HG03558 (cell line): Measurements from ENCODE around the gene PARD3B.
A peak's percentile ranks its signal among the peaks of the same experiment; 100 is the strongest.

ENCODE experiments used
- ATAC-seq: cut with Tn5 transposase; IDR thresholded peaks from one replicate; pipeline ENCODE4 v1.9.1; 2021; ENCODE audit warnings: moderate number of reproducible peaks; ENCODE audit not compliant: unreplicated experiment; ENCODE audit errors: extremely low read depth

PARD3B gene

DNA sequence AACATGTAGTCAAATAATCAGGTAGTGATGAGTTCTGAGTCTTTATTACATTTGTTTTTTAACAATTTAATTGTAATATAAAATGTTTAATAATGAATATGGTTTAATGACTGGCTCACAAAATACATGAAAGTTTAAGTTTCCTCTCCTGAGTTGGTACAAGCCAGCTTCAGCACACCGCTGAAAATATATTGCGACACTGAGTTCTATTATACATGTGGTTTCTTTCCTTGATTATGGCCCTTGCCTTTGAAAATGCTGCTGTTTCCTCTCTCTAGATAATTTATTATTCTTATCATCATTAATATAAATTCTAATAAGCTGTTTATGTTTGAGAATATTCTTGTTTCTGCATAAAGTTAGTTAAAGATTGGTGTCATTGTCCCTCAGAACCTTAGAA lies 249.3 kb downstream of the PARD3B start:
- ATAC-seq = no peak

DNA sequence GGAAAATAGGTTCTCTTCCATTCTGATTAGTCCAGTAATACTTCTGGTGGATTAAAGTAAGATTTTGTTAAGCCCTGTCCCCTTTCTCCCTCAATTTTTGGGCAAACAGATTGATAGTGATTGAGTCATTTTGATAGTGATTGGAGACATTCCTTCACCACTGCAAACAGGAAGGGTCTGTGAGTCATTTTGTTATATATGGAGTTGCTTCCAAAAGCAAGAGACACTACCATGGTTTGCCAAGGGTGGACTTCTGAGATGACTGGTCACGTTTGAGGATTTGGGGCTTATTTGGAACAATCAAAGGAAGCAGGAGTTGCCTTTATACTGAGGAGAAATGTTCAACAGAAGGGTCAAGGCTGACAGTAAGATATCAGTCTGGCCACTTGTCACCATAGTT lies 249.9 kb downstream of the PARD3B start:
- no peak for ATAC-seq

DNA sequence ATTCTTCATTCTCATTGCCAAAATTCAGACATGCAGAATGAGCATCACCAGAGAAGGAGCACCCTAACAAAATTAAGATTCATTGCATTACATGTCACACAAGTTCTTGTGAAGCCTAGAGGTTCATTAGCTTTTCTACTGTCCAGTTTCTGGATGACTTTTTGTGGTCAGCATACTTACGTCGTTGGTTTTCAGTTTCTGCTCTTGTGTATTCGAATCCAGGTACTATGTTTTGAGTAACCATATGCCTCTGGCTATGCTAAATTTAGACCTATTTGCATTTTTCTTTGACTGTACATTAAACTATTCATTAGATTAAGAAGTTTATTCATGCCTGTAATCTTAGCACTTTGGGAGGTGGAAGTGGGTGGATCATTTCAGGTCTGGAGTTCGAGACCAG lies 251.3 kb downstream of the PARD3B start:
- ATAC-seq = peak; percentile 90

DNA sequence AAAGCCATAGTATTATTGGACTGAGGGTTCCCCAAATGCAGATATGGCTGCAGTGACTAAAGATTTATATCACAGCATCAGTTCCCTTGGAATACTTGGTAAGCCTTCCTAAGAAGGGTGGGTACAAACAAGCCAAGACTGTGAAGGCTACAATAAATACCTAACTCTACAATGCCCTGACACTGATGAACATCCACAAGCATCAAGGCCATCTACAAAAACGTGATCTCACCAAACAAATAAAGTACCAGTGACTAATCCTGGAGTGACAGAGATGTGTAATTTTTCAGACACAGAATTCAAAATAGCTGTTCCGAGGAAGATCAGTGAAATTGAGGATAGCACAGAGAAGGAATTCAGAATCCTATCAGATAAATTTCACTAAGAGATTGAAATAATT lies 254.5 kb downstream of the PARD3B start:
- ATAC-seq = no peak

DNA sequence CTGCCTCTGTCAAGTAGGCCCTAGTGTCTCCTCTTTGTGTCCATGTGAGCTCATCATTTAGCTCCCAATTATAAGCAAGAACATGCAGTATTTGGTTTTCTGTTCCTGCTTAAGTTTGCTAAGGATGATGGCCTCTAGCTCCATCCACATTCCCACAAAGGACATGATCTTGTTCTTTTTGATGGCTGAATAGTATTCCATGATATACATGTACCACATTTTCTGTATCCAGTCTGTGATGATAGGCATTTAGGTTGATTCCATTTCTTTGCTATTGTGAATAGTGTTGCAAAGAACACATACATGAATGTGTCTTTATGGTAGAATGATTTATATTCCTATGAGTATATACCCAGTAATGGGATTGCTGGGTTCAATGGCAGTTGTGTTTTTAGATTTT lies 263.2 kb downstream of the PARD3B start:
- ATAC-seq = no peak

DNA sequence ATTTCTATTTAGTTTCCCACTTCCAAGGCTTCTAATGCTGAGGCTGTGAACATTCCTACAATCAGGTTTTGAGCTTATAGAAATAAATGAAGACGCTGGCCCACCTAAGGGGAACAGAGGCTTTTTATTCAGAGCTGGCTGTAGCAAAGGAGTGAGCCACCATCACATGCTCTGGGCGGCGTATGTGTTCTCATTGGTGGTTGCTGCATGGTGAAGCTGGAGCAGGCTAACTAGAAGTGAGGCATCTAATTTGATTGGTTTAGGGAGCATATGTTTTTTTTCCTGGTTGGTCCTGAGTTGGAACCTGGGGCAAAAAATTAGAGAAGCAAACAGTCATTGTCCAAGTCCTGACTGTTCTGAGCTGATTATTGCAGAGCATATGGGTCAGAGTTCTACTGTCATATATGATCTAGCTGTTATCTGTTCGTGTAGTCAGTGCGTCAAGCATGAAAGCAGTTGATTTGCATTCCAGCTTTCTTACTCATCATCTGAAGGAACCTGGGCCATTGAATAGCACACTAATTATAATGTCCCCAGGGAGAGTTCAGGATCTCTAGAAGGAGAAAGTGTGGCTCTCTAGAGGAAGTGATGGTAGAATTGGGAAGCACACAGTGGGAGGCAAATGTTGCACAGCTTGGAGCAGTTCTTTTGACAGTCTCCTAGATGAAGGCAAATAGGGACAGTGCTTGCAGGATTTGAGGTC lies 279.6 kb downstream of the PARD3B start:
- no peak for ATAC-seq

DNA sequence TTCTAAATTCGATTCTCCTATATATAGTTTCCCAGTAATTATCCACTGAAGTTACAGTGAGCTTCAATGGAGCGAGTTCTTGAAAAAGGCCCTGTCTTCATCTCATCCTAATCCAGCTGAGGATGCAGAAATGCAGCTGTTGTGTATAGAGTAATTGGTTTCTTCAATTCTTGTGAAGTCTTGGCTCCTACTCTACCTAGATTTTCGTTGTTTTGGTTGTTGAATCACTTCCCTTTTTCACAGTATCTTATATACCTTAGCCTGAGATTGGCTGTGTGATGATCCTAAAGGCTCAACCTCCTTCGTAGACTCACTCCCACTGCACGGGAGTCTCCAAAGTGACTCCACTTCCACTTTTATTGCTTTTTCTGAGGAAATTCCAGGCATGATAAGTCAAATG lies 280.4 kb downstream of the PARD3B start:
- no peak for ATAC-seq

DNA sequence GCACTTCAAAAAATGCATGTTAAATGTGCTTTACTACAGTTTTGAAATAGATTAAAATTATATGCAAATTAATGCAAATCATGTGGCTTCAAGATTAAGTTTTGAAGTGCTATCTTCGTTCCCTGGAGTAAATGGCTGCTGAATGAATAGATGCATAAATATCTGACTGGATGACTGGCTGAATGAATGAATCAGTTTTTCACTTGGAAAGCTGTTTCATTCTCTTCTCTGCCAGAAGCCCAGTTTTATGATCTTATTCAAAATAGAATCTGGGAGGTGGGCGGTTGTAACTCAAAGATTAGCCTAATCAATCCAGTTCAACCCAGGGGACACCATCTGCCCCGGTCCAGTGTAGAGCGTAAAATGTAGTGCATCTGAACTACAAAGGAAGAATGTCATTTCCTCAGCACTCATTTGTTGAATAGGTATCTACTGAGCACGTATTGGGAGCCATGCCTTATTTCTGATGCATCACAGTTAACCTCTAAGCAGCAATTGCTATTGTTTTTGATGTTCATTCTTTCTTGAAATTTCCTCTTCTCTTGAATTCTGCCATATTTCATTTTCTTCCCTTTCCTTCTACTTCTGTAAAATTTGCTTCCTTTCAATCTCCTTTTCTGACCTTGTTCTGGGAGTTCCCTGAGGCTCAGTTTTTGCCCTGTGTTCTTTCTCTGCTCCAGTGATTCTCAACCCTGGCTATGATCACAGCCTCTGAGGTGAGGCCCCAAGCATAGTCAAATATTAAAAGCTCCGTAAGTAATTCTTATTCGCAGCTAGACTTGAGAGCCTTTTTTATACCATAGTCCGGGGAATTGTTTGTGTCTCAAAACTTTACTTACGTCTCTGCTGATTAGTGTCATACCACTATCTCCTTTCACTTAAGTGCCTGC lies 282.7 kb downstream of the PARD3B start:
- no peak for ATAC-seq

DNA sequence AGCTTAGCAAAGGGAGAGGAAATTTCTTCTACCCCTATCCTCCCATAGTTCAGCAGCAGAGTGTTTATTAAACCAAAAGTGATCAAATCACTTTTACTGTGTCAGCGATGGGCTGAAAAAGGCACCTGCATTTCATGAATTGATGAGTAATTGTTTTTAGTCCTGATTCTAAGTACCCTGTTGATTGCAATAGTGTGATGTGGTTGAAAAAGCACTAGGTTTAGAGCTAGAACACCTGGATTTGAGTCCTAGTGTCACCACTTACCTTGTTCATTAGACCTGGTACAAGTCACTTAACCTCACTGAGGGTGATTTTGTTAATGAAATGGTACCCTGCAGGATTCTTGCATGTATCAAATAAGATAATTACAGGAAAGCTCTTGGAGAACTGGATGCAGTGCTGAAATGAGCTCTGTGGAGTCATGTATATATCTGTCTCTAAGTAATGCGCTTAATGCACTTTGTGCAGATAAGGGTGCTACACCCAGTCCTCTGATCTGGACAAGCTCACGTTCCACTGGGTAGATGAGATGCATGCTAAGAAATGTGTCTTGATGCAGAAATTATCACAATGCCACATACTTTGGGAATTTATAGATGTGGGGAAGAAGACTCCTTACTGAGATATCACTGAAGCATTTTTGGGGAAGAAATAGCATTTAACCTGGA lies 289.6 kb downstream of the PARD3B start:
- no peak for ATAC-seq

DNA sequence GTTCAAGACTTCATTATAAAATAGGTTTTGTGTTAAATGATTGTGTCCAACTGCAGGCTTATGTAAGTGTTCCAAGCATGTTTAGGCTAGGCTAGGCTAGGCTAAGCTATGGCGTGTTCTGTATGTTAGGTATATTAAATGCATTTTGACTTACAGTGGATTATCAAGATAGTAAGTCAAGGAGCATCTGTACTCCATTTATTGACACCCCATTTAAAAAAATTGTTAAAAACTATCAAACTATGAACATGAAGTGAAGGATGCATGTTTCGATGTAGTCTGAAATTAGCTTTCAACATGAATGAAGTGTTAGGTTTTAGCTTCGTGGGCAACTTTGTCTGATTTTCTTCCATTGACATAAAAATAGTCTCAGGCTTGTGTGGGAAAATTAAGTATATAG lies 290.5 kb downstream of the PARD3B start:
- no peak for ATAC-seq

DNA sequence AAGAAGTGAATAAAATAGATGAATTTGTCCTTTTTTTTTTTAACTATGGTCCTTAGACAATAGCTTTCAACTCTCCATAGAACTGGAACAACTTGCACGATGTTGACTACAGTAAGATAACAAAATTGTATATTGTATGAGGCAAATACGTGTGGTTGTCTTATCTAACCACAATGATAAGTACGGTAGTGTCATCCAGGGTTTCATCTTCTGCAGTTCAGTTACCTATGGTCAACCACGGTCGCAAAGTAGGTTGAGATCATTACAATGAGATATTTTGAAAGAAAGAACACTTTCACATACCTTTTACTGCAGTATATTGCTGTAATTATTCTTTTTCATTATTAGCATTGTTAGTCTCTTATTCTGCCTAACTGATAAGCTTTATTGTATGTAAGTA lies 295.2 kb downstream of the PARD3B start:
- no peak for ATAC-seq

DNA sequence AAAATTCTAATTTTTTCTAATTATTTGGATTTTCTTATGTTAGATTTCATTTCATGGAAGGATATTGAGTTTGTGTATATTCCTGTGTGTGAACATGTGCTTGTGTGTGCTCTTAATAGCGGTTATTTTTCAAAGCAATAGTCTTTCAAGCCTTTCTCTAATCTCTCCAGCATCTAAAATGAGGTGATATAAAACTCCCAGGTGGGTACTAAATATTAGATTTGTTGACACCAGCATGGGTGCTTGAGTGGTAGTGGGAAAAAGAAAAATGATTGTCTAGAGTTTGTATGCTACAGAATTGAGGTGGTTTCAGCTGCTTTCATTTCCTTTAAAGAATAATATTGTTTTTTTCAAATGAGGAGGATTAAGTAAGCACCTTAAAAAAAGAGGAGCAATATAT lies 296.8 kb downstream of the PARD3B start:
- no peak for ATAC-seq

DNA sequence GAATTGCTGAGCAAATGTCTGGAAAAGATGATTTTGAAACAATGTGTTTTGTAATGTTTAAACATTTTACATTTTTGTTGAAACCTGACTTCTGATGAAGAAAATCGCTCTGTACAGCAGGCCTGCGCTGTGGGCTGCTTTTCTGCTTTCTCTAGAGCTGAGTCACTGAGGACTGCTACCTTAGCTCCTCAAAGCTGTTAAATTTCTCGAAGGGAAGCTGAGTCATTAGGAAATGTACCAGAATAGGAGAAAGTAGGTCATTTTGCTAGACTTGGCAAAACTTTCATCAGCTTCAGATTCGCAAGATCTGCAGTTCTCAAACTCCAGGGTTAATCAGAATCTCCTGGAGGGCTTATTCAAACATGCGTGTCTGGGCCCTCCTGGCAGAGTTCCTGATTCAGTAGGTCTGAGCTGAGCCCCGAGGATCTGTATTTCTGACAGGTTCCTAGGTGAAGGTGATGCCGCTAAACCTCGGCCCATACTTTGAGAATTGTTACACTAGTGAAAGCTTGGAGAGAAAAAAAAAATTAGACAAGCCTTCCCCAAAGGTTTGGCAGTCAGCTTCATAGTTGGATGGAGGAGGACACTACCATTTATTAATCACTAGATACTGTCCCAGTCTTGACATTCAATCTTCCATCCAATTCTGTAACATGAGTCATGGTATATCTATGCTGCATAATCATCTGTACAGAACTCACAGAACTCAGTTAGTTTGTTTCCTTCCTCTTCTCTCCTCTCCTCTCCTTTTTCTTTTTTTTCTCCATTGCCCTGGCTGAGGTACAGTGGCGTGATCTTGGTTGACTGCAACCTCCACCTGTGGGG lies 297.6 kb downstream of the PARD3B start:
- ATAC-seq = no peak

DNA sequence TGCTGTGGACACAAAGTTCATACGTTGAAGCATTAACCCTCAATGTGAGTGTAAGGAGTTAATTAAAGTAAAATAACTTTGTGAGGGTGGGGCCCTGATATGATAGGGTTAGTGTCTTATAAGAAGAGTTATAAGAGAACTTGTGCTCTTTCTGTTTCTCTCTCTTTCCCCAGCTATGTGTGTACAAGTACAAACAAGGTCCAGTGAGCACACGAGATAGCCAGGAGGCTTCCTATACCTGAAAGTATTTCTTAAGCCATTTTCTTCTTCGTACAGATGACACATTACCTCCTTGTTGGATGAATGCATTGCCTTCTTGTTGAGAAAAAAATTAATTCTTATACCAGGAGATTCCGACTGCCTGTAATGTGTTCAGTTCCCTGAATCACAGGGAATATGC lies 301.2 kb downstream of the PARD3B start:
- ATAC-seq = no peak

DNA sequence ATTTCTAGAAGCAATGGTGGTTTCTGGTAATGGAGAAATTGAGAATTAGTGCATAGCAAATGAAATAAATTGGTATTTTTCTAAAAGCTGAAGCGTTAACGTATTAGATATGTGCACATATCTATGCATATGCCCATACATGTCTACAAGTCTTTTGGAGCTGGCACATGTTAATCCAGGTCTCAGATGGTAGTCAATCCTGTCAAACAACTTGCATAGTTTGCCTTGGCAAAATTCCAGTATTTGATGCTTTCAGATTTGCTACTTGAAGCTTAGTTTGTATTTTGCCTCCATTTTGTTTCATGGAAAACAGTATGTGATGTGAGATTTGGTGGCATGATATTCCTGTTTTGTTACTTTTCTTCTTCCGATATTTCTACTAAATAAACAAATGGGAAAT lies 304.6 kb downstream of the PARD3B start:
- ATAC-seq = no peak

DNA sequence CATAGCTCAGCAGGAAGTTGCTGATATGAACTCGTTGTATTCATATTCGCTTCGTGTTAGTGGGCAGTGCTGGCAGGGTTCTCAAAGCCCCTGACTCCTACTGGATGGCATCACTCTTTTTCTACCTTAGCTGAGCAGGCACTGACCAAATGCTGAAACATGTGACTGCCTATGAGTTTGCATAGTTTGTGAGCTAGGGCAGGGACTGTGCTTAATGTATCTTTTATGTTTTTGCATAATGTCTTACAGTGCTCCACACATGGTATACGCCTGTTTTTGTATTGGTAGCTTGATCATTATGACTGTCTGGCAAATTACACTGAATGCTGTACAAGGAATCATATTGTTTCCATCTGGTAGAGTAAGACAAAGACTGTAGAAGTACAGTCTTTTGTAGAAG lies 305.3 kb downstream of the PARD3B start:
- ATAC-seq = no peak

DNA sequence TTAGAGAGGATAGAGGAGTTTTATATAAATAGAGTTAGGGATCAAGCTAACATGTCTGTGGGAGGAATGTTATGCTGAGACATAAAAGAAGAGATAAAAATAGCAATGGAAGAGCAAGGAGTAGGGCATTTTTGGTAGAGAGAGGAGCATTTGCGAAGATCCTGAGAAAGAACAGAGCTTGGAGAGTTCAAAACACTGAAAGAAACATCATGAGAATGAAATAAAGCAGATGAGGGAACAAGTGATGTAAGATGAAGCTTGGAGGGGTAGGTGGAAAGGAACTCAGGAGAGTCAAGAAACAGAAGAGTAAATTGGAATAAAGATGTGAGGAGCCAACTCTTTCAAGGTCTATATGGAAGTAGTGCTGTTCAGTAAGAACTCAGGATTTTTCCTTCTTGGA lies 308.6 kb downstream of the PARD3B start:
- no peak for ATAC-seq

DNA sequence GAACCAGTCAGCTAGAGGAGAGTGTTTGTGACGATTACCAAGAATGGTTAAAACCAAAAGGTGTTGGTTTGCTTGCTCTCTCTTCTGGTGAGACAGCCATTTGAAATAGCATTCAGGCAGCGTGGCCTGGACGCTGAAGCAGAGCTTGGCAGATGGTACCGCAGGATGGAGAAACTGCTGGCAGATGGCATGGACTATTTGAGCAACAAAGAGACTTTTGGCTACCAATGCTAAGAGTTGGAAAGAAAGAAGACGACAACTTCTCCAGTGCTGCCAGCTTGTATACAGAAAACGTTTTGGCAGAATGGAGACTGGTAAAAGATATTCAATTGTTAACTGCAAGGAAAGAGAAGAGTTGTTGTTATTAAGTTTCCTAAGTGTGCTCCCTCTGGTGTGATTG lies 315.0 kb downstream of the PARD3B start:
- ATAC-seq = no peak

DNA sequence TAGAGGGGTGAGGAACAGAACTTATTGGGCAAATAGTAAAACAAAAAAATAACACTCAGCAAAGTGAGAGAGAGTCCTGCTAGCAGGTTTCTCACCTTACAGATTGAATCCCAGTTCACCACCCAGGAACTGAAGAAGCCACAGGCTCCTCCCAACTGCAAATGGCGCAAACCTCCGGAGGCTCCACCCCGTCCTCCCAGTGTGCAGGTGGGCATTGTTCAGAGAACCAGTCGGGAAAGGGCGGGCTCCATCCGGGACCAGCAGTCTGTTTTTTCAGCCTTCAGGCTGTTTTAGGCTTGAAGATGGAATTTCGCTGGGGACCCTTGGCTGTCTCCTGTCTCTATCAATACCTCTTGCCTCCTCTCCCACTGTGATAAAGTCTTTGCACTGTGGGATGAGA lies 317.5 kb downstream of the PARD3B start:
- ATAC-seq = no peak

DNA sequence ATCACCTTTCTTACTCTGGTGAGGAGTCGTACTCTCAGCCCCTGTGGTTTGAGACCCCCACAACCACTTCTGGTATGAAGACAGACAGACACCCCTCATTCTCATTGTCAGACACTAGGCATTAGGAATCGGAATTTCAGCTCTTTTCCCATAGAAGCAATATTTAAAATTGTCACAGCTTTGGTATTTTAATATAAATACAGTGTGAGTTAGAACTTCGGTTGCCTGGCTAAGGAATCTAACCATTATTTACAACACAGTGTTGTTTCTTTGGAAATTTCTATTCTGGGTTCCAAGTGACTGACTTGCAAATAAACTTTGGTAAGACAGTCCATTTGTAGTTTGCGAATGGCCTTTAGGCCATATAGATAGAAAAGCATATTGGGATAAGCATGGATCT lies 318.1 kb downstream of the PARD3B start:
- ATAC-seq = no peak
